OCI-LY7 (cell line): ENCODE results near the gene FOXM1. TPM values are rescaled to one million over a fixed set of nuclear protein-coding genes. Genes with fewer than 3 reads are reported as not detected.

Experiments used
- BruUV-seq: library from RNA; stranded (reverse); fragments of 400-500 nt; replicated peaks from 2 replicates; lab custom pipeline; 2021; lab: Mats Ljungman, UMichigan
- CTCF ChIA-PET: fragments of 300-600 bp; sonication (Branson Sonifier 250); formaldehyde crosslinking; loops from one replicate; lab custom pipeline; 2022; ENCODE audit warnings: antibody characterized with exemption; ENCODE audit not compliant: unreplicated experiment; lab: Charles Lee
- POLR2A ChIA-PET: fragments of 300-600 bp; sonication (Branson Sonifier 250); formaldehyde crosslinking; loops from one replicate; lab custom pipeline; 2022; ENCODE audit warnings: antibody characterized with exemption; lab: Charles Lee
- DNase-seq: peaks from one replicate; pipeline ENCODE4 v3.0.0-alpha.2; 2015; ENCODE audit warnings: low spot score
- H2AFZ ChIP-seq: fragments of 200-600 bp; sonication (generic), shearing (Covaris generic); 2 replicates; pipeline ENCODE4 v1.6.1; 2014; ENCODE audit warnings: mild to moderate bottlenecking, antibody characterized with exemption, low read length, moderate library complexity
- H3K27ac ChIP-seq: fragments of 200-600 bp; sonication (generic); 2 replicates; pipeline ENCODE4 v1.5.1; 2014; ENCODE audit warnings: mixed run types, low read depth, mild to moderate bottlenecking, moderate library complexity, low read length, inconsistent platforms; ENCODE audit not compliant: poor library complexity, severe bottlenecking
- H3K36me3 ChIP-seq: fragments of 200-600 bp; sonication (generic); 2 replicates; pipeline ENCODE4 v1.6.1; 2014; ENCODE audit warnings: mild to moderate bottlenecking, antibody characterized with exemption, low read length, moderate library complexity, mixed read lengths; ENCODE audit not compliant: insufficient read depth
- H3K4me1 ChIP-seq: fragments of 200-600 bp; sonication (generic); 2 replicates; pipeline ENCODE4 v1.5.1; 2014; ENCODE audit warnings: mild to moderate bottlenecking, low read length; ENCODE audit not compliant: insufficient read depth, poor library complexity, severe bottlenecking
- H3K4me2 ChIP-seq: fragments of 200-600 bp; sonication (generic); 2 replicates; pipeline ENCODE4 v1.6.1; 2014; ENCODE audit warnings: mild to moderate bottlenecking, low read length
- H3K4me3 ChIP-seq: fragments of 200-600 bp; sonication (generic); 2 replicates; pipeline ENCODE4 v1.5.1; 2014; ENCODE audit warnings: mild to moderate bottlenecking, low read depth, low read length; ENCODE audit not compliant: poor library complexity, severe bottlenecking
- H3K79me2 ChIP-seq: fragments of 200-600 bp; sonication (generic); 2 replicates; pipeline ENCODE4 v1.6.1; 2016; ENCODE audit warnings: low read depth, mild to moderate bottlenecking, low read length, moderate library complexity, mixed read lengths; ENCODE audit not compliant: insufficient read depth
- H3K9me2 ChIP-seq: fragments of 200-600 bp; sonication (generic); 2 replicates; pipeline ENCODE4 v1.6.1; 2016; ENCODE audit warnings: mild to moderate bottlenecking, low read length, mixed read lengths; ENCODE audit not compliant: insufficient read depth
- H3K9me3 ChIP-seq: fragments of 200-600 bp; sonication (generic); 2 replicates; pipeline ENCODE4 v1.6.1; 2014; ENCODE audit warnings: mild to moderate bottlenecking, mixed run types, low read length, mixed read lengths
- H4K20me1 ChIP-seq: fragments of 200-600 bp; sonication (generic); 2 replicates; pipeline ENCODE4 v1.6.1; 2014; ENCODE audit warnings: mild to moderate bottlenecking, antibody characterized with exemption, low read length, moderate library complexity, mixed read lengths; ENCODE audit not compliant: insufficient read depth
- EZH2phosphoT487 ChIP-seq: fragments of 200-600 bp; sonication (generic); IDR thresholded peaks from 2 replicates; pipeline ENCODE4 v1.6.1; 2018; ENCODE audit warnings: low read depth, borderline replicate concordance, mild to moderate bottlenecking, mixed run types, antibody characterized with exemption, low read length, moderate library complexity, mixed read lengths
- intact Hi-C: fragments of 100-400 bp; cut with micrococcal nuclease; formaldehyde crosslinking; loops from one replicate; pipeline ENCODE4 v1.10.0; 2022; ENCODE audit not compliant: unreplicated experiment
- total RNA-seq, 2 experiments: library from RNA; depleted of rRNA in 1 of 2; stranded (reverse); fragments of >200 nt in 1 of 2; shearing (Covaris generic) in 1 of 2; gene quantifications; 2 replicates each; pipeline ENCODE4 v1.2.3, GENCODE V29; 2014 to 2022
- TF ChIP-seq, protein P1 (sequence below): fragments of 200-600 bp; sonication (generic); conservative IDR thresholded peaks from 2 replicates; pipeline ENCODE4 v1.5.1; 2014; ENCODE audit warnings: mild to moderate bottlenecking, antibody characterized with exemption, low read length, moderate library complexity, mixed read lengths

Gene FOXM1
- total RNA-seq, 2 experiments from 2014 or later, result 109 to 173 TPM

DNA sequence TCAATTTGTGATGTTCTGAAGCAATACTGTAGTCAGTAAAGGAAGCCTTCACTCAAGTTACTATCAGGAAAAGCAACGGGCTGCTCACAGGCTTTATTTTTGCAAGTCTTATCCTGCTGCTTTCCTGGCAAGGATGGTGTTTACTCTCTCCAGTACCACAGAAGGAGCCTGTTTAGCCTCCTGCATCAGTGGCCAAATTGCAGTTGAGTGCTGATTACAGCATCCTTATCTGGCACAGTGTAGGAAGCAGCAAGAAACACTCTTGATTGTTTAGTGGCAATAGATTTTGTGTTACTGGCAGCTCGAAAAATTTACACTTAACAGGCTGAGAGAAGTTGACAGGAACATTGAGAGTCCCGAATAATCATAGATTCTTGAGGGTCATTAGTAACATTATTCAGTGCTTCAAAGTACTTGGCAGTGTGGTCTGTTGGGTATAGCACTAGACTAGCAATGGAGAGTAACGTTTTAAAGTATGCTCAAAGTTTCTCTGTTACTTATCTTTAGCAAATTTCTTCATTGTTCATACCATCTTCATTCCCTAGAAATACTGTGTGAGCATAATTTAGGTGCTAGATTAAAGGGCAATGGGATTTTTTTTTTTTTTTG is 25.4 kb upstream of the FOXM1 start:
- TF ChIP-seq, protein P1, sequence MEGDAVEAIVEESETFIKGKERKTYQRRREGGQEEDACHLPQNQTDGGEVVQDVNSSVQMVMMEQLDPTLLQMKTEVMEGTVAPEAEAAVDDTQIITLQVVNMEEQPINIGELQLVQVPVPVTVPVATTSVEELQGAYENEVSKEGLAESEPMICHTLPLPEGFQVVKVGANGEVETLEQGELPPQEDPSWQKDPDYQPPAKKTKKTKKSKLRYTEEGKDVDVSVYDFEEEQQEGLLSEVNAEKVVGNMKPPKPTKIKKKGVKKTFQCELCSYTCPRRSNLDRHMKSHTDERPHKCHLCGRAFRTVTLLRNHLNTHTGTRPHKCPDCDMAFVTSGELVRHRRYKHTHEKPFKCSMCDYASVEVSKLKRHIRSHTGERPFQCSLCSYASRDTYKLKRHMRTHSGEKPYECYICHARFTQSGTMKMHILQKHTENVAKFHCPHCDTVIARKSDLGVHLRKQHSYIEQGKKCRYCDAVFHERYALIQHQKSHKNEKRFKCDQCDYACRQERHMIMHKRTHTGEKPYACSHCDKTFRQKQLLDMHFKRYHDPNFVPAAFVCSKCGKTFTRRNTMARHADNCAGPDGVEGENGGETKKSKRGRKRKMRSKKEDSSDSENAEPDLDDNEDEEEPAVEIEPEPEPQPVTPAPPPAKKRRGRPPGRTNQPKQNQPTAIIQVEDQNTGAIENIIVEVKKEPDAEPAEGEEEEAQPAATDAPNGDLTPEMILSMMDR, result no peak
- TF ChIP-seq EZH2phosphoT487, result no peak
- intact Hi-C loops, result no loop called here
- Histone ChIP-seq H3K79me2 (no peaks in the 10 kb centered on the region), H4K20me1 (no peaks in the 10 kb centered on the region), H3K4me1 (no peaks in the 10 kb centered on the region), H3K27ac (no peak overlapping the region), H3K36me3 (no peaks in the 10 kb centered on the region), H3K9me3 (no peaks in the 10 kb centered on the region), H3K4me3 (no peak overlapping the region), H2AFZ (no peak overlapping the region), H3K9me2 (no peaks in the 10 kb centered on the region), H3K4me2 (no peak overlapping the region)
- CTCF ChIA-PET, result no interaction called here
- BruUV-seq, result no TSS peak
- DNase-seq, result no peak
- POLR2A ChIA-PET, result no interaction called here

DNA sequence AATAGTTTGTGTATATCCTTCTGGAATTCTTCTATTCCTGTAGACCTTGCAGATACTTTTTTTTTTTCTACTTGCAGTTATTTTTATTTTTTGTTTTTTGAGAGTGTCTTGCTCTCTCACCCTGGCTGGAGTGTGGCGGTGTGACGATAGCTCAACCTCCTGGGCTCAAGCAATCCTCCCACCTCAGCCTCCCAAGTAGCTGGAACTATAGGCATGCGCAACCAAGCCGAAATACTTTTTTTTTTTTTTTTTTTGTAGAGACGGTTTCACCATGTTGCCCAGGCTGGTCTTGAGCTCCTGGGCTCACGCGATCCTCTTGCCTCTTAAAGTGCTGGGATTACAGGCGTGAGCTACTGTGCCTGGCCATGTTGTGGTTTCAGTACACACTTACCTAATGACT is 23.7 kb upstream of the FOXM1 start:
- Histone ChIP-seq H3K79me2 (no peaks in the 10 kb centered on the region), H3K4me2 (no peak overlapping the region), H3K4me3 (no peak overlapping the region), H2AFZ (no peak overlapping the region), H3K4me1 (no peaks in the 10 kb centered on the region), H3K36me3 (no peaks in the 10 kb centered on the region), H3K9me3 (no peaks in the 10 kb centered on the region), H3K9me2 (no peaks in the 10 kb centered on the region), H4K20me1 (no peaks in the 10 kb centered on the region), H3K27ac (no peak overlapping the region)
- ChIA-PET CTCF (no interaction called here), POLR2A (interaction anchor here (0.7 kb wide), 2 partner anchors 496 to 674 kb away, joined by 3 read pairs; no protein-coding TSS in a partner anchor)
- no TSS peak for BruUV-seq
- TF ChIP-seq, protein P1, result no peak
- DNase-seq, result no peak
- intact Hi-C loops, result no loop called here

DNA sequence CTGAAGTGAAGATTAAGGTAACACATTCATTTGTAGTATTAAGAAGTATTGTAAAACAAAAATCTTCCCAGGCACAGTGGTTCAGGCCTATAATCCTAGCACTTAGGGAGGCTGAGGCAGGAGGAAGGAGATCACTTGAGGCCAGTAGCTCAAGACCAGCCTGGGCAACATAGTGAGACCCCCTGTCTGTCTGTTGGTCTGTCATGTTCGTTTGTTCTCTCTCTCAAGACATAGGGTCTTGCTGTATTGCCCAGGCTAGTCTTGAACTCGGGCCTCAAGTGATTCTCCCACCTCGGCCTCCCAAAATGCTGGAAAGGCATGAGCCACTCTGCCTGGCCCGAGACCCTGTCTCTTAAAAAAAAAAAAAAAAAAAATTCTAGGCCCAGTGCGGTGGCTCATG is 20.4 kb upstream of the FOXM1 start:
- intact Hi-C loops, result no loop called here
- Histone ChIP-seq H3K4me3 (no peak overlapping the region), H3K36me3 (no peaks in the 10 kb centered on the region), H4K20me1 (no peaks in the 10 kb centered on the region), H2AFZ (no peak overlapping the region), H3K9me3 (no peaks in the 10 kb centered on the region), H3K79me2 (no peaks in the 10 kb centered on the region), H3K4me1 (no peaks in the 10 kb centered on the region), H3K27ac (no peak overlapping the region), H3K9me2 (no peaks in the 10 kb centered on the region), H3K4me2 (no peak overlapping the region)
- no peak for TF ChIP-seq EZH2phosphoT487
- TF ChIP-seq, protein P1, result no peak
- no peak for DNase-seq
- ChIA-PET POLR2A (no interaction called here), CTCF (no interaction called here)
- BruUV-seq, result no TSS peak
